Heart right ventricle (tissue), 16 donors: Measurements from ENCODE around the gene CCNI. TPM values are rescaled to one million over a fixed set of nuclear protein-coding genes. Genes with fewer than 3 reads are reported as not detected.
"Not testable (repeated sequence)": the region's sequence is repeated elsewhere in the genome, so short reads cannot be mapped to it uniquely, and the experiment has no call there.

Experiments used
- ATAC-seq, 8 donors: fragments of 200-7000 bp; cut with Tn5 transposase; one replicate each; pipeline ENCODE4 v1.9.1; 2020; ENCODE audit warnings: mild to moderate bottlenecking in 8 of 8, moderate library complexity in 8 of 8, moderate number of reproducible peaks in 1 of 8
- DNase-seq, 2 donors: peaks; one replicate each; pipeline ENCODE4 v3.0.0-alpha.2; 2020
- H3K27ac ChIP-seq, 10 donors: fragments of 200-600 bp; sonication (generic) in 2 of 10; one replicate each; pipeline versions ENCODE4 v1.5.0 to v1.8.0; 2020 to 2022; ENCODE audit warnings: mild to moderate bottlenecking in 3 of 10
- H3K27me3 ChIP-seq, 7 donors: fragments of 200-600 bp; one replicate each; pipeline ENCODE4 v1.8.0; 2021 to 2022; ENCODE audit warnings: mild to moderate bottlenecking in 2 of 7
- H3K36me3 ChIP-seq, 9 donors: fragments of 200-600 bp; sonication (generic) in 1 of 9; one replicate each; pipeline versions ENCODE4 v1.5.0 to v1.8.0; 2020 to 2022; ENCODE audit warnings: mild to moderate bottlenecking in 2 of 9
- H3K4me1 ChIP-seq, 9 donors: fragments of 200-600 bp; sonication (generic) in 1 of 9; one replicate each; pipeline versions ENCODE4 v1.5.0 to v1.8.0; 2020 to 2022; ENCODE audit warnings: mild to moderate bottlenecking in 4 of 9
- H3K4me3 ChIP-seq, 10 donors: fragments of 200-600 bp; sonication (generic) in 2 of 10; one replicate each; pipeline versions ENCODE4 v1.5.0 to v1.8.0; 2020 to 2022; ENCODE audit warnings: mild to moderate bottlenecking in 7 of 10, moderate library complexity in 2 of 10
- H3K9me3 ChIP-seq, 11 donors: fragments of 200-600 bp in 10 of 11; sonication (generic) in 2 of 11; one replicate each; pipeline versions ENCODE4 v1.5.0 to v1.8.0; 2013 to 2022; ENCODE audit warnings: mild to moderate bottlenecking in 2 of 11, control low read depth in 1 of 11, moderate library complexity in 1 of 11
- CTCF ChIP-seq, 9 donors: fragments of 200-600 bp; sonication (generic) in 2 of 9; IDR thresholded peaks; one replicate each; pipeline versions ENCODE4 v1.5.0 to v1.8.0; 2021 to 2022; ENCODE audit warnings: antibody characterized with exemption in 9 of 9, mild to moderate bottlenecking in 5 of 9, moderate library complexity in 1 of 9
- WGBS, 2 donors: extraction: QIAGEN DNeasy Blood & Tissue Kit; methylation state at CpG; one replicate each; pipeline ENCODE4 v1.1.7; 2013; ENCODE audit warnings: inconsistent platforms in 1 of 2; 5-methylcytosine and 5-hydroxymethylcytosine counted together
- intact Hi-C, 10 donors: fragments of 100-400 bp; cut with DNase I; formaldehyde crosslinking; loops; one replicate each; pipeline versions ENCODE4 v1.11.1 to v1.14.2; 2022
- polyA plus RNA-seq, 2 donors: library from polyadenylated mRNA; stranded (reverse); fragments of 200-250 nt; gene quantifications; one replicate each; pipeline ENCODE4 v1.2.3, GENCODE V29; 2013
- total RNA-seq, 10 donors: library from RNA; stranded (reverse); fragmentation: NEBNext Ultra II Directional in 3 of 10; extraction: Animal tissue kit (Norgen Biotek cat#: 25700) in 3 of 10; gene quantifications; one replicate each; pipeline versions ENCODE4 v1.2.1 to v1.2.4, GENCODE V29; 2021 to 2023
- donor health status: Arrhythmogenic right ventricular cardiomyopathy.
- donor health status: ischemic (EF 13 %, LVEDD 7.1; RV severe dilation, severe dysfunction).
- donor health status: healthy with polysubstance abuse.
- donor health status: DM: no; HTN: yes; CAD: no.
- donor health status: DM: no; HTN: no; CAD: no.
- donor health status: ischemic (EF 25% LVEDD 6.9; RV normal size, moderate dysfunction).
- donor health status: ischemic (EF 25% LVEDD 5.7; RV mildly dilated, moderate dysfunction).
- donor health status: healthy.
- donor health status: DM: yes; HTN: yes; CAD: no.
- donor health status: Ischemic cardiomyopathy.
- donor health status: ischemic (EF 35%, LVEDD 5.7; RV mildly dilated, moderate dysfunction).
- donor health status: nonischemic (EF 11% LVEDD 7.7; RV severe dilation, severe dysfunction).
- donor health status: DM: yes; HTN: yes; CAD: no.
- donor health status: PGD.
- donor health status: ischemic (EF 29% LVEDD 5.4; RV normal size, mild dysfunction).
- donor health status: nonischemic (EF 23%, LVEDD 6.1; RV moderate dilation, normal function).

CCNI gene
- total and polyA plus RNA-seq, 12 donors, result 30.8 to 354 (median 298) TPM

- DNase-seq, result no peak
- intact Hi-C loops, result loop anchor here in 4 of 10 donors (10.0 kb wide), 2 partner anchors 86 to 526 kb away; no protein-coding TSS in a partner anchor
Measured at GRCh38 chr4:77040854-77041725, 34.7 kb downstream of the CCNI start.

GRCh38 chr4:77040270-77040669, 35.5 kb downstream of the CCNI start:
- H3K27ac ChIP-seq, result peak overlapping the region in 1 of 10 donors; percentile 28
- intact Hi-C loops, result loop anchor here in 4 of 10 donors (10.0 kb wide), 2 partner anchors 85 to 525 kb away; no protein-coding TSS in a partner anchor
- H3K4me1 ChIP-seq, result peaks cover 0 to 24% (median 0%) of the 10 kb centered on the region in 9 donors
- H3K9me3 ChIP-seq, result no peaks in the 10 kb centered on the region
- WGBS, 2 donors, result 88 to 96% methylated on average over 1 of the region's 1 CpG
- ATAC-seq, result no peak
- no peak for TF ChIP-seq CTCF (IDR thresholded peaks at IDR 0.05)
- no peaks in the 10 kb centered on the region for H3K27me3 ChIP-seq
- H3K4me3 ChIP-seq, result no peak overlapping the region
- DNase-seq, result no peak
- H3K36me3 ChIP-seq, result peaks cover 0 to 59% (median 0%) of the 10 kb centered on the region in 9 donors

More at GRCh38 chr4:77040854-77041725, 34.7 kb downstream of the CCNI start:
- TF ChIP-seq CTCF (IDR thresholded peaks at IDR 0.05), result no peak
- no peak overlapping the region for H3K4me3 ChIP-seq
- peaks cover 0 to 24% (median 0%) of the 10 kb centered on the region in 9 donors for H3K4me1 ChIP-seq
- 89 to 94% methylated on average over 2 of the region's 2 CpGs for WGBS, 2 donors
- peak overlapping the region in 1 of 10 donors; percentile 28 for H3K27ac ChIP-seq
- no peaks in the 10 kb centered on the region for H3K27me3 ChIP-seq
- ATAC-seq, result no peak
- H3K36me3 ChIP-seq, result peaks cover 0 to 57% (median 0%) of the 10 kb centered on the region in 9 donors
- no peaks in the 10 kb centered on the region for H3K9me3 ChIP-seq

GRCh38 chr4:77039796-77040195, 36.0 kb downstream of the CCNI start:
- DNase-seq (no peak), ATAC-seq (no peak)
- 76 to 88% methylated on average over 2 of the region's 2 CpGs for WGBS, 2 donors
- Histone ChIP-seq H3K4me1 (peaks cover 0 to 23% (median 0%) of the 10 kb centered on the region in 9 donors), H3K9me3 (no peaks in the 10 kb centered on the region), H3K27me3 (no peaks in the 10 kb centered on the region), H3K27ac (no peak overlapping the region), H3K36me3 (peaks cover 0 to 61% (median 3%) of the 10 kb centered on the region in 9 donors), H3K4me3 (no peak overlapping the region)
- intact Hi-C loops, result loop anchor here in 5 of 10 donors (10.0 kb wide), 2 partner anchors 85 to 525 kb away; no protein-coding TSS in a partner anchor
- no peak for TF ChIP-seq CTCF (IDR thresholded peaks at IDR 0.05)

- no peaks in the 10 kb centered on the region for H3K9me3 ChIP-seq
- H3K4me1 ChIP-seq, result peaks cover 0 to 17% (median 0%) of the 10 kb centered on the region in 9 donors
- intact Hi-C loops, result loop anchor here in 2 of 10 donors (10.0 kb wide), 1 partner anchor 523 kb away; no protein-coding TSS in a partner anchor
- H3K27me3 ChIP-seq, result no peaks in the 10 kb centered on the region
- peaks cover 0 to 82% (median 4%) of the 10 kb centered on the region in 9 donors for H3K36me3 ChIP-seq
- TF ChIP-seq CTCF (IDR thresholded peaks at IDR 0.05), result no peak
- no peak overlapping the region for H3K27ac ChIP-seq
- DNase-seq, result no peak
- no peak overlapping the region for H3K4me3 ChIP-seq
- ATAC-seq, result no peak
- 96% methylated on average over 3 of the region's 3 CpGs for WGBS, 2 donors
Measured at GRCh38 chr4:77037736-77038135, 38.1 kb downstream of the CCNI start.

- ATAC-seq, H3K27me3 ChIP-seq, H3K4me3 ChIP-seq, H3K27ac ChIP-seq, H3K9me3 ChIP-seq, DNase-seq: not testable (repeated sequence)
- intact Hi-C loops, result loop anchor here in 2 of 10 donors (10.0 kb wide), 1 partner anchor 522 kb away; no protein-coding TSS in a partner anchor
- Histone ChIP-seq H3K36me3 (peaks cover 0 to 87% (median 4%) of the 10 kb centered on the region in 9 donors), H3K4me1 (peaks cover 0 to 17% (median 0%) of the 10 kb centered on the region in 9 donors)
- WGBS, 2 donors, result 97% methylated on average over 5 of the region's 5 CpGs
Measured at GRCh38 chr4:77037168-77037567, 38.6 kb downstream of the CCNI start.
